Cardiac fibroblast (primary cell): Measurements from ENCODE around the gene PALLD.

Experiments
- DNase-seq, 2 donors: peaks; one replicate each; pipeline versions ENCODE4 v3.0.0 to v3.0.0-alpha.2; 2010; ENCODE audit warnings: low read depth in 2 of 2
- H3K4me3 ChIP-seq, 2 donors: replicated peaks in 1 of 2; 1 replicate in 1 of 2; 2 replicates in 1 of 2; pipeline ENCODE4 v1.5.1; 2011; ENCODE audit warnings: low read depth in 2 of 2, low read length in 2 of 2, mild to moderate bottlenecking in 2 of 2, moderate library complexity in 1 of 2
- TF ChIP-seq, protein P1 (sequence below): IDR thresholded peaks from one replicate; pipeline ENCODE4 v1.5.1; 2011; ENCODE audit warnings: low read depth, mild to moderate bottlenecking, low read length, inconsistent platforms

PALLD gene

DNA sequence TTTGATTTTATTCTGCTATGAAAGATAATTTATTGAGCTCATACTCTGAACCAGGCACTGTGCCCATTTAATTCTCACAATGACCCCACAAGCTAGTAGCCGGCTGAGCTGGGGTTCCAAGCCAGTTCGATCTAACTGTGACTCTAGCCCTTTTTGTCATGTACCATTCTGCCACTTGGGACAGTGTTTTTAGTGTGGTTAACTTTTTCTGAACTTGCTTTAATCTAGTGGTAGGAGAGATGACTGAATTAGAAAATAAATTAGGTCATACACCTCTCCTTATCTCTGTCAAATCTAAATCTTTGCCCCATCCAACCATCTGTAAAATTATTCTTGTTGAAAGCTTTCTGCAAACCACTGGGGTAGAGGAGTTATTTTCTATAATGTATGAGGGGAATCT is 377.2 kb downstream of the PALLD start:
- TF ChIP-seq, protein P1, sequence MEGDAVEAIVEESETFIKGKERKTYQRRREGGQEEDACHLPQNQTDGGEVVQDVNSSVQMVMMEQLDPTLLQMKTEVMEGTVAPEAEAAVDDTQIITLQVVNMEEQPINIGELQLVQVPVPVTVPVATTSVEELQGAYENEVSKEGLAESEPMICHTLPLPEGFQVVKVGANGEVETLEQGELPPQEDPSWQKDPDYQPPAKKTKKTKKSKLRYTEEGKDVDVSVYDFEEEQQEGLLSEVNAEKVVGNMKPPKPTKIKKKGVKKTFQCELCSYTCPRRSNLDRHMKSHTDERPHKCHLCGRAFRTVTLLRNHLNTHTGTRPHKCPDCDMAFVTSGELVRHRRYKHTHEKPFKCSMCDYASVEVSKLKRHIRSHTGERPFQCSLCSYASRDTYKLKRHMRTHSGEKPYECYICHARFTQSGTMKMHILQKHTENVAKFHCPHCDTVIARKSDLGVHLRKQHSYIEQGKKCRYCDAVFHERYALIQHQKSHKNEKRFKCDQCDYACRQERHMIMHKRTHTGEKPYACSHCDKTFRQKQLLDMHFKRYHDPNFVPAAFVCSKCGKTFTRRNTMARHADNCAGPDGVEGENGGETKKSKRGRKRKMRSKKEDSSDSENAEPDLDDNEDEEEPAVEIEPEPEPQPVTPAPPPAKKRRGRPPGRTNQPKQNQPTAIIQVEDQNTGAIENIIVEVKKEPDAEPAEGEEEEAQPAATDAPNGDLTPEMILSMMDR = no peak

DNA sequence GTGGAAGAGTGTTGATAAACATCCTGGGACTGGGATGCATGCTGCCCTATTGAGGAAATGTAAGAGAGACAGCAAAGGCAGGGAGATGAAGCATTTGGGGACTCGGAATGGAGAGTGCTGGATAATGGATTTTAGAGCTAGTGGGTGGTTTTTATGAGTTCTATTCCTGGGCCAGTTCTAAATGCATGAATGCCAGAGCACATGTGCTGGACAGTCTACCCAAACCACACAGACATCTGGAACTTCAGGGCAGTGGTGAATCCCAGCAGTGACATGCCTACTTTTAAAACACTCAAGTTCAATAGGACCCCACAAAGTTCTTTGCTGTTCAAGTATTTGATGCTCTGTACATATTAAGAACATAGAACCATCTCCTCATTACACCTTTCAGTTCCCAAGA is 379.3 kb downstream of the PALLD start:
- H3K4me3 ChIP-seq = no peak overlapping the region
- no peak for DNase-seq
- TF ChIP-seq, protein P1 = no peak

More for the DNA sequence above, 377.2 kb downstream of the PALLD start:
- no peak overlapping the region for H3K4me3 ChIP-seq
- DNase-seq = no peak

DNA sequence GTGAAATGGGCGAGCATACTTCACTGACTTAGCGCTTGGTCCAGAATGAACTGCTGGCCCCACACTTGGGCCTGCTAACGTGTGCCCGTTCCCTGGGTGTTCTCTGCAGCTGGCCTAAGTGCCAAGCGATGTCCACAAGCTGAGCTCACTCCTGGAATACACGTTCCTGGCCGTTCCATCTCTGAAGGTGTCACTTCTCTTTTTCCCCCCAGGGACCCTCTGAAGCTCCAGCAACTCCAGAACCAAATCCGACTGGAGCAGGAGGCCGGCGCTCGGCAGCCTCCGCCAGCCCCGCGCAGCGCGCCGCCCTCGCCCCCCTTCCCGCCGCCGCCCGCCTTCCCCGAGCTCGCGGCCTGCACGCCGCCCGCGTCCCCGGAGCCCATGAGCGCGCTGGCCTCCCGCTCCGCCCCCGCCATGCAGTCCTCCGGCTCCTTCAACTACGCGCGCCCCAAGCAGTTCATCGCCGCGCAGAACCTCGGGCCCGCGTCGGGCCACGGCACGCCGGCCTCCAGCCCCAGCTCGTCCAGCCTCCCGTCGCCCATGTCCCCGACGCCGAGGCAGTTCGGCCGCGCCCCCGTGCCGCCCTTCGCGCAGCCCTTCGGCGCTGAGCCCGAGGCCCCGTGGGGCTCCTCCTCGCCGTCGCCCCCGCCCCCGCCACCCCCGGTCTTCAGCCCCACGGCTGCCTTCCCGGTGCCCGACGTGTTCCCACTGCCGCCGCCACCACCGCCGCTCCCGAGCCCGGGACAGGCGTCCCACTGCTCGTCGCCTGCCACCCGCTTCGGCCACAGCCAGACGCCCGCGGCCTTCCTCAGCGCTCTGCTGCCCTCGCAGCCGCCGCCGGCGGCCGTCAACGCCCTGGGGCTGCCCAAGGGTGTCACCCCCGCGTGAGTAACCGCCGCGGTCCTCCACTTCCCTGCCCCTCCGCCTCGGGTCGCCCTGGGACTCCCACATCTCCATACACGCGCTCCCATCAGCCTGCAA is 380.9 kb downstream of the PALLD start:
- peak overlapping the region in 1 of 2 donors; percentile 34 for H3K4me3 ChIP-seq
- TF ChIP-seq, protein P1 = no peak
- peak; percentile 42 to 51 for DNase-seq

DNA sequence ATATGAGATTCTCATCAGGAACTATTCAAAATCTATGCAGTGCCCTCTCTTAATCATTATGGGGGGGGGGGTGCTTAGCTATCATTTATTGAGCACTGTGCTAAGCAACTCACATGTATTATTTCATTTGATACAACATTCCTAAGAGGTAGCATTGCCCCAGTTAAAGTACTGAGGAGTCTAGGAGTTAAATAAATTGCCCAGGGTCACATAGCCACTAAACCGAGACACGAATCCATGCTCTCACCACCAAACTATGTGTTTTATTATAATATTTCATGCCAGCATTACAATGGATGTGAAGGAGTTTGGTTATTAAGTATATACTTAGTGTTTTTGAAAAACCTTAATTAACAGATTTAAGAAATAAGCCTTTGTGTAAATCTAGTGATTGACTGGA is 381.8 kb downstream of the PALLD start:
- peak in 1 of 2 donors; percentile 36 for DNase-seq
- no peak overlapping the region for H3K4me3 ChIP-seq
- TF ChIP-seq, protein P1 = no peak

DNA sequence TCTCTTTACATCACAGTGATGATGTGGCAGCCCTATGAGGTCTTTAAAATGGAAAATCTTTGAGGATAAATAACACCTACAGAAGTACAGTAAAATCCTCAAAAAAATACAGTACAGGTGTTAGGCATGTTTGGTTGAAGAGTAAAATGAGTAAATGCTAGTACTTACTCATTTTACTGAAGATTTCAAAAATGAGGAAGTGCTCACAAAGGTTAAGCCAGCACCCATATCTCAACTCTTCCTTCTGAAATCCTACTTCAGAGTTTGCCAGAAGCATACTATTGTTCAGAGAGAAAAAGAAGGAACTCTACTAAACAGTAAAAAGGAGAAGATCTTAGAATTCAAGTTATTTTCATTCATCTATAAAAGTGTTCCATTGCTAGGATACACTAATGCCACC is 382.3 kb downstream of the PALLD start:
- no peak overlapping the region for H3K4me3 ChIP-seq
- TF ChIP-seq, protein P1 = no peak
- DNase-seq = no peak

DNA sequence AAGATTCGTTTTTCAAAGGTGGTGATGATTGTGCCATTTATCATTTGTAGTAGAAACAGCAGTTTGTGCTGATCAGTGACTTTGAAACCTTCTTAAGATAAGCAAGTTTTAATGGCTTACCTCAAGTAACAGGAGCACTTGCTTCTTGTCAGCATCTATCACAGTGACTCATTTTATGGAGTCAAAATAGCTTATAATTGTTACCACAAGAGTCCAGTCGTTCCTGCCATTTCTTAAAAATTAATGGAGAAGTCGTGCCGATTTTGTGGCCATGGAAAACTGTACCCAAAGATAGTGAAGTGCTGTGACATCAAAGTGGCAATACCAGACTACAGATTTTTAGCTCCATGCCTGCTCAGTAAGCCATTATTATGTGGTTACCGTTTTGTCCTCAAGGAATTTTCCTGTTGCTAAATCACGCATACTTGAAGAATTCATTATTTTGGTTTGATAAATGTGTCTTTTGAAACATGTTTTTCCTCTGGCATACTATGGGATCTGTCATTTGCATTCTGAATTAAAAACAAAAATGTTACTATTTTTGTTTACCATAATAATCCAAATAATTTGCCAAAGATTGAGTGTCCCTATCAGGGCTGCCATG is 383.3 kb downstream of the PALLD start:
- peak in 1 of 2 donors; percentile 40 for DNase-seq
- H3K4me3 ChIP-seq = no peak overlapping the region
- TF ChIP-seq, protein P1 = no peak
